ENCODE measurements around the gene XRCC3. TPM values are rescaled to one million over a fixed set of nuclear protein-coding genes. Genes with fewer than 3 reads are reported as not detected.
"Not testable (repeated sequence)": the region's sequence is repeated elsewhere in the genome, so short reads cannot be mapped to it uniquely, and the experiment has no call there.

The XRCC3 gene
- total RNA-seq, 4 donors from 2014 or later, result 7.8 to 47.6 (median 23.8) TPM

DNA sequence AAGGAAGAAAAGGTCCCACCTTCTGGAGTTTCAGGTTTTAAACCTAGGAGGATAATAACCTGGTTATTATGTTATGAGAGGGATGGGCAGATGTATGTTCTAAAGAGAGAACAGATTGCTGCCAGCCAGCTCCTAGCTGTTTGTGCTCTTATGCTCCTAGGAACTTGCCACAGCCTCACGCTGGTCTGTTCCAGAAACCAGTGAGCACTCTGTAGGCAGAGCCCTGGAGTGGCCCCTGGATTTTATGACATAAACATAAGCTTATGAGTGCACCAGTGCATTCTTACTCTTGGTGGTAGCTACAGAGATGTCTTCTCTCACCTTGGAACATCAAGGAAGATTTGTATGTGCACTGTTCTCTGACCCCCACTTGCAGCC is 58.5 kb downstream of the XRCC3 start:
- no peak for TF ChIP-seq POLR2AphosphoS5 (IDR thresholded peaks at IDR 0.05)
- TF ChIP-seq POLR2A (IDR thresholded peaks at IDR 0.05), result no peak
- TF ChIP-seq EP300 (IDR thresholded peaks at IDR 0.05; ENCODE audit: low read depth), result no peak
- TF ChIP-seq, protein P1, sequence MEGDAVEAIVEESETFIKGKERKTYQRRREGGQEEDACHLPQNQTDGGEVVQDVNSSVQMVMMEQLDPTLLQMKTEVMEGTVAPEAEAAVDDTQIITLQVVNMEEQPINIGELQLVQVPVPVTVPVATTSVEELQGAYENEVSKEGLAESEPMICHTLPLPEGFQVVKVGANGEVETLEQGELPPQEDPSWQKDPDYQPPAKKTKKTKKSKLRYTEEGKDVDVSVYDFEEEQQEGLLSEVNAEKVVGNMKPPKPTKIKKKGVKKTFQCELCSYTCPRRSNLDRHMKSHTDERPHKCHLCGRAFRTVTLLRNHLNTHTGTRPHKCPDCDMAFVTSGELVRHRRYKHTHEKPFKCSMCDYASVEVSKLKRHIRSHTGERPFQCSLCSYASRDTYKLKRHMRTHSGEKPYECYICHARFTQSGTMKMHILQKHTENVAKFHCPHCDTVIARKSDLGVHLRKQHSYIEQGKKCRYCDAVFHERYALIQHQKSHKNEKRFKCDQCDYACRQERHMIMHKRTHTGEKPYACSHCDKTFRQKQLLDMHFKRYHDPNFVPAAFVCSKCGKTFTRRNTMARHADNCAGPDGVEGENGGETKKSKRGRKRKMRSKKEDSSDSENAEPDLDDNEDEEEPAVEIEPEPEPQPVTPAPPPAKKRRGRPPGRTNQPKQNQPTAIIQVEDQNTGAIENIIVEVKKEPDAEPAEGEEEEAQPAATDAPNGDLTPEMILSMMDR (IDR thresholded peaks at IDR 0.05), result no peak
- Histone ChIP-seq H3K27ac (no peak overlapping the region), H3K4me3 (no peak overlapping the region), H3K27me3 (no peaks in the 10 kb centered on the region), H3K9me3 (no peaks in the 10 kb centered on the region), H3K36me3 (peaks cover 0 to 46% (median 25%) of the 10 kb centered on the region in 4 donors), H3K4me1 (peaks cover 0 to 45% (median 31%) of the 10 kb centered on the region in 4 donors)
- in situ Hi-C loops (cut with MboI; ENCODE audit: low pct_ligation_motif_present in 1 of 4, low pct_unique_long_range_greater_than_20kb in 1 of 4, low sequenced_read_pairs in 3 of 4) (no loop called here), intact Hi-C loops (cut with DNase I; ENCODE audit: low total_unique reads) (no loop called here)
- 75% methylated on average over 1 of the region's 1 CpG; no CpG with 5 or more reads in 1 of the 2 donors for WGBS, 2 donors (ENCODE audit: low coverage in 1 of 2)
- no peak for DNase-seq

DNA sequence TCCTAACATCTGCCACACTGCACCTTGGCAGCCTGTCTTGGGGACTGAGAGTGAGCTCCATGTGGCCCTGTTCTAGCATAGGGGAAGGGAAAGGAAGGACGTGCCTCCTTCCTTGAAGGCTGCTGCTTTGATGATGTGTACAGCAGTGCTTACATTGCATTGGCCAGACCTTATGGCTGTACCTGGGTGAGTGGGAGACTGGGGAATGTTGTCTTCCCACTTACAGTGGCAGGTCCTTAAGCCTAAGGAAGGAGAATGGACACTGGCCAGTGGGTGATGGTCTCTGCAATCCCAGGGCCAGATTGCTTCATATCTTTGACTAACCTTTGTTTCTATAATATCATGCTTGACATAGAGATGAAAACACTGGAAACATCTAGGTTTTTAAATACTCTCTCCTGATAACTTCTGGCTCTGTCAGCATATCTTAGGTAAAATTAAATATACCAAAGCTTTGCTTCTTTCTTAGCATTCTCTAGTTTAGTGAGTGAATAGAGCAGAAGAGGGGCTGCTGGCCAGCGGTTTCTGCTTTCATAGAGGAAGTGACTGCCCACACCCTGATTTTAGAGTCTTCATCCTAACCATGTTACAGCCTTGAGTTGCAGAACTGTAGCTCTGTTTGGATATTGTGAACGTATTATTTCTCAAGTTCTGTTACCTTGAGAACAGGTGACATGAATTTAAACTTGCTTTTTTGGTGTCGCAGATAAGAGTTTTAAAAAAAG is 59.1 kb downstream of the XRCC3 start:
- 43 to 61% methylated on average over 2 to 4 of the region's 4 CpGs for WGBS, 2 donors (ENCODE audit: low coverage in 1 of 2)
- TF ChIP-seq, protein P1 (IDR thresholded peaks at IDR 0.05), result no peak
- TF ChIP-seq POLR2A (IDR thresholded peaks at IDR 0.05), result no peak
- TF ChIP-seq EP300 (IDR thresholded peaks at IDR 0.05; ENCODE audit: low read depth), result no peak
- no peak for TF ChIP-seq POLR2AphosphoS5 (IDR thresholded peaks at IDR 0.05)
- no peaks in the 10 kb centered on the region for H3K27me3 ChIP-seq
- in situ Hi-C loops (cut with MboI; ENCODE audit: low pct_ligation_motif_present in 1 of 4, low pct_unique_long_range_greater_than_20kb in 1 of 4, low sequenced_read_pairs in 3 of 4), result no loop called here
- H3K36me3 ChIP-seq, result peaks cover 0 to 44% (median 23%) of the 10 kb centered on the region in 4 donors
- DNase-seq, result no peak
- no peak overlapping the region for H3K27ac ChIP-seq
- H3K4me3 ChIP-seq, result no peak overlapping the region
- H3K4me1 ChIP-seq, result peaks cover 0 to 51% (median 33%) of the 10 kb centered on the region in 4 donors
- intact Hi-C loops (cut with DNase I; ENCODE audit: low total_unique reads), result no loop called here
- H3K9me3 ChIP-seq, result no peaks in the 10 kb centered on the region

DNA sequence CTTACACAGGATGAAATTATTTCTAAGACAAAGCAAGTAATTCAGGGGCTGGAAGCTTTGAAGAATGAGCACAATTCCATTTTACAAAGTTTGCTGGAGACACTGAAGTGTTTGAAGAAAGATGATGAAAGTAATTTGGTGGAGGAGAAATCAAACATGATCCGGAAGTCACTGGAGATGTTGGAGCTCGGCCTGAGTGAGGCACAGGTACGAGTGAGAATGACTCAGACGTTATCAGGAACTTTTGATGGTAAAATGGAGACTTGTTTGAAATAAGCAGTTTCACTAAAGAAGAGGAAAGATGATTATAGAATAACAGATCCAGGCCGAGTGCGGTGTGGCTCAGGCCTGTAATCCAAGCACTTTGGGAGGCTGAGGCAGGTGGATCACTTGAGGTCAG is 60.6 kb downstream of the XRCC3 start:
- no peaks in the 10 kb centered on the region for H3K9me3 ChIP-seq
- WGBS, 2 donors (ENCODE audit: low coverage in 1 of 2), result 73 to 82% methylated on average over 6 of the region's 6 CpGs
- no peak overlapping the region for H3K4me3 ChIP-seq
- peaks cover 0 to 37% (median 16%) of the 10 kb centered on the region in 4 donors for H3K36me3 ChIP-seq
- TF ChIP-seq POLR2A (IDR thresholded peaks at IDR 0.05) (no peak), POLR2AphosphoS5 (IDR thresholded peaks at IDR 0.05) (no peak), EP300 (IDR thresholded peaks at IDR 0.05; ENCODE audit: low read depth) (no peak)
- TF ChIP-seq, protein P1 (IDR thresholded peaks at IDR 0.05), result no peak
- no peaks in the 10 kb centered on the region for H3K27me3 ChIP-seq
- intact Hi-C loops (cut with DNase I; ENCODE audit: low total_unique reads) (no loop called here), in situ Hi-C loops (cut with MboI; ENCODE audit: low pct_ligation_motif_present in 1 of 4, low pct_unique_long_range_greater_than_20kb in 1 of 4, low sequenced_read_pairs in 3 of 4) (no loop called here)
- H3K4me1 ChIP-seq, result peaks cover 0 to 58% (median 35%) of the 10 kb centered on the region in 4 donors
- DNase-seq, result no peak
- no peak overlapping the region for H3K27ac ChIP-seq

DNA sequence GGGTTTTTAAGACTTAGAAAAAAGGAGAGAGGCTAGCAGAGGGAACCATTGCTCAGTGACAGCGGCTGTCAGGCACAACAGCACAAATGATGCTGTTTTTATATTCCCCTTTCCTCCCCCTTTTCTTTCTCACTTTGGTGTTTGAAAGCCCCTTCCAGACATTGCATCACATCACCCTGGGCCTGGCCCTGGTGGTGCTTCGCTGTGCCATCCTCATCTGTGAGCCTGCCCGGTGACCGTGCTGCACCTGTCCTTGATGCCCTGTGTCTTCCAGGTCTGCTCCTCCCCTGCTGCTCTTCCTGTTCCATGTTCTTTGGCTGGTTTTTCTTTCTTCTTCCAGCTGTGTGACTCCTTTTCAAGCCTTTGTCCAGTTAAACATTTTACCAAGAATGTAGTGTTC is 61.4 kb downstream of the XRCC3 start:
- intact Hi-C loops (cut with DNase I; ENCODE audit: low total_unique reads) (no loop called here), in situ Hi-C loops (cut with MboI; ENCODE audit: low pct_ligation_motif_present in 1 of 4, low pct_unique_long_range_greater_than_20kb in 1 of 4, low sequenced_read_pairs in 3 of 4) (no loop called here)
- H3K27ac ChIP-seq, result peak overlapping the region in 3 of 4 donors; percentile 15 to 34 (median 19)
- peaks cover 0 to 58% (median 35%) of the 10 kb centered on the region in 4 donors for H3K4me1 ChIP-seq
- H3K27me3 ChIP-seq, result no peaks in the 10 kb centered on the region
- peaks cover 0 to 29% (median 11%) of the 10 kb centered on the region in 4 donors for H3K36me3 ChIP-seq
- no peaks in the 10 kb centered on the region for H3K9me3 ChIP-seq
- no peak for DNase-seq
- H3K4me3 ChIP-seq, result no peak overlapping the region
- TF ChIP-seq EP300 (IDR thresholded peaks at IDR 0.05; ENCODE audit: low read depth), result no peak
- no peak for TF ChIP-seq POLR2AphosphoS5 (IDR thresholded peaks at IDR 0.05)
- TF ChIP-seq POLR2A (IDR thresholded peaks at IDR 0.05), result no peak
- TF ChIP-seq, protein P1 (IDR thresholded peaks at IDR 0.05), result no peak
- WGBS, 2 donors (ENCODE audit: low coverage in 1 of 2), result 69 to 72% methylated on average over 3 to 4 of the region's 4 CpGs

DNA sequence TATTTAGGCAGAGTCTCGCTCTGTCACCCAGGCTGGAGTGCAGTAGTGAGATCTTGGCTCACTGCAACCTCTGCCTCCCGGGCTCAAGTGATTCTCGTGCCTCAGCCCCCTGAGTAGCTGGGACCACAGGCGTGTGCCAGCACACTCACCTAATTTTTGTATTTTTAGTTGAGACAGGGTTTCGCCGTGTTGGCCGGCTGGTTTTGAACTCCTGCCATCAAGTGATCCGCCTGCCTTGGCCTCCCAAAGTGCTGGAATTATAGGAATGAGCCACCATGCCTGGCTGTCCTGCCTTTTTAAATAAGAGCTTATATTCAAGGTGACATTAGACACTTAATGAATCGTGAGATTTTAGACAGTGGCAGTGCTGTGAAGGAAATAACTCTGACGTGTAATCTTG is 61.9 kb downstream of the XRCC3 start:
- H3K4me3 ChIP-seq; in situ Hi-C loops (cut with MboI; ENCODE audit: low pct_ligation_motif_present in 1 of 4, low pct_unique_long_range_greater_than_20kb in 1 of 4, low sequenced_read_pairs in 3 of 4); H3K27me3 ChIP-seq; intact Hi-C loops (cut with DNase I; ENCODE audit: low total_unique reads); H3K9me3 ChIP-seq; DNase-seq: not testable (repeated sequence)
- 70% methylated on average over 5 to 10 of the region's 10 CpGs for WGBS, 2 donors (ENCODE audit: low coverage in 1 of 2)
- Histone ChIP-seq H3K36me3 (peaks cover 0 to 26% (median 11%) of the 10 kb centered on the region in 4 donors), H3K27ac (peak overlapping the region in 3 of 4 donors; percentile 15 to 34 (median 19)), H3K4me1 (peaks cover 0 to 58% (median 35%) of the 10 kb centered on the region in 4 donors)

All from transverse colon (tissue), 4 donors.